Omental fat pad (tissue), 4 donors: ENCODE results near the gene LGALS1. TPM values are rescaled to one million over a fixed set of nuclear protein-coding genes. Genes with fewer than 3 reads are reported as not detected.
A peak's percentile ranks its signal among the peaks of the same experiment; 100 is the strongest.

ENCODE experiments used
- ATAC-seq: fragments of 150-250 bp; one replicate; pipeline ENCODE4 v1.9.1; 2016; ENCODE audit warnings: mild to moderate bottlenecking, moderate library complexity; ENCODE audit not compliant: low FRiP score
- DNase-seq: peaks from one replicate; pipeline ENCODE4 v3.0.0-alpha.2; 2019; ENCODE audit warnings: low spot score
- small RNA-seq: library from RNA; depleted of rRNA; stranded (forward); fragments of <200 nt; gene quantifications from one replicate; pipeline ENCODE3, GENCODE V24; 2016
- total RNA-seq, 4 donors: library from RNA; depleted of rRNA; stranded (reverse); fragments of >200 nt; gene quantifications; one replicate each; pipeline ENCODE4 v1.1.0, GENCODE V29; 2016
- TF ChIP-seq, protein P1 (sequence below), 3 donors: fragments of 450-650 bp; IDR thresholded peaks; one replicate each; pipeline ENCODE4 v1.5.1; 2016 to 2017; ENCODE audit warnings: antibody characterized with exemption in 3 of 3, mild to moderate bottlenecking in 3 of 3, moderate library complexity in 2 of 3

LGALS1 gene
- total RNA-seq, 4 donors from 2014 or later: 1,558 to 2,934 (median 2,167) TPM

DNA sequence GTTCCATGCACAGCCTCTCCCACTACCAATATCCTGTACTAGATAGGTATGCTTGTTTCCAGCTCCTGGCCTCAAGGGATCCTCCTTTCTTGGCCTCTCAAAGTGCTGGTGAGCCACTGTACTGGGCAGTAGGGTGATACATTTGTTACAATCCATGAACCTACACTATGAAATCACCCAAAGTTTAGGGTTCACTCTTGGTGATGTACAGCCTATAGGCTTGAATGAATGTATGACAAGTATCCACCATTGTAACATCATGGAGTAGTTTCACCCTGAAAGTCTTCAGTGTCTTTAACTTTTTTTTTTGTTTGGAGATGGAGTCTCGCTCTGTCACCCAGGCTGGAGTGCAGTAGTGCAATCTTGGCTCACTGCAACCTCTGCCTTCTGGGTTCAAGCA, 53.2 kb downstream of the LGALS1 start:
- TF ChIP-seq, protein P1, sequence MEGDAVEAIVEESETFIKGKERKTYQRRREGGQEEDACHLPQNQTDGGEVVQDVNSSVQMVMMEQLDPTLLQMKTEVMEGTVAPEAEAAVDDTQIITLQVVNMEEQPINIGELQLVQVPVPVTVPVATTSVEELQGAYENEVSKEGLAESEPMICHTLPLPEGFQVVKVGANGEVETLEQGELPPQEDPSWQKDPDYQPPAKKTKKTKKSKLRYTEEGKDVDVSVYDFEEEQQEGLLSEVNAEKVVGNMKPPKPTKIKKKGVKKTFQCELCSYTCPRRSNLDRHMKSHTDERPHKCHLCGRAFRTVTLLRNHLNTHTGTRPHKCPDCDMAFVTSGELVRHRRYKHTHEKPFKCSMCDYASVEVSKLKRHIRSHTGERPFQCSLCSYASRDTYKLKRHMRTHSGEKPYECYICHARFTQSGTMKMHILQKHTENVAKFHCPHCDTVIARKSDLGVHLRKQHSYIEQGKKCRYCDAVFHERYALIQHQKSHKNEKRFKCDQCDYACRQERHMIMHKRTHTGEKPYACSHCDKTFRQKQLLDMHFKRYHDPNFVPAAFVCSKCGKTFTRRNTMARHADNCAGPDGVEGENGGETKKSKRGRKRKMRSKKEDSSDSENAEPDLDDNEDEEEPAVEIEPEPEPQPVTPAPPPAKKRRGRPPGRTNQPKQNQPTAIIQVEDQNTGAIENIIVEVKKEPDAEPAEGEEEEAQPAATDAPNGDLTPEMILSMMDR (IDR thresholded peaks at IDR 0.05): no peak
- DNase-seq (no peak), ATAC-seq (peak; percentile 42)

Small RNA genes lying within 50 kb of the gene (small RNA-seq; reads per million reads assigned to genes)
- not detected for gene RN7SL385P

Other genes starting within 250 kb of the LGALS1 start
- under 1 TPM in 1 of 4 donors, not detected in 3; 0.32 TPM for gene ELFN2, start 248.2 kb upstream of the LGALS1 start, total RNA-seq
- 10 to 100 TPM; 16.0 to 64.2 (median 35.7) TPM for gene MFNG, start 189.3 kb upstream of the LGALS1 start, total RNA-seq
- 10 to 100 TPM in 1 of 4 donors, 1 to 10 TPM in 3; 2.5 to 18.8 (median 4.8) TPM for gene CARD10, start 156.2 kb upstream of the LGALS1 start, total RNA-seq
- 10 to 100 TPM; 33.1 to 63.0 (median 39.2) TPM for gene CDC42EP1, start 115.2 kb upstream of the LGALS1 start, total RNA-seq
- 10 to 100 TPM in 1 of 4 donors, 1 to 10 TPM in 2, not detected in 1; 1.8 to 13.6 (median 3.6) TPM for gene LGALS2, start 95.5 kb upstream of the LGALS1 start, total RNA-seq
- 10 to 100 TPM; 28.7 to 50.7 (median 33.9) TPM for gene GGA1, start 66.8 kb upstream of the LGALS1 start, total RNA-seq
- gene SH3BP1, start 36.0 kb upstream of the LGALS1 start, total RNA-seq: 10 to 100 TPM in 1 of 4 donors, 1 to 10 TPM in 3; 3.6 to 11.5 (median 8.2) TPM
- gene PDXP, start 16.9 kb upstream of the LGALS1 start, total RNA-seq: 1 to 10 TPM; 3.8 to 5.4 (median 4.3) TPM
- gene NOL12, start 10.7 kb downstream of the LGALS1 start, total RNA-seq: 10 to 100 TPM; 16.4 to 34.8 (median 21.4) TPM
- gene TRIOBP, start 21.4 kb downstream of the LGALS1 start, total RNA-seq: 100 to 1,000 TPM in 1 of 4 donors, 10 to 100 TPM in 3; 79.2 to 179 (median 82.8) TPM
- gene GCAT, start 132.3 kb downstream of the LGALS1 start, total RNA-seq: 10 to 100 TPM in 1 of 4 donors, 1 to 10 TPM in 3; 6.5 to 12.0 (median 8.9) TPM
- not detected for gene GALR3, start 147.7 kb downstream of the LGALS1 start, total RNA-seq
- gene ANKRD54, start 168.7 kb downstream of the LGALS1 start, total RNA-seq: 10 to 100 TPM; 21.7 to 43.6 (median 28.6) TPM
- gene EIF3L, start 173.8 kb downstream of the LGALS1 start, total RNA-seq: 100 to 1,000 TPM; 303 to 410 (median 328) TPM
- 10 to 100 TPM; 15.4 to 42.4 (median 20.6) TPM for gene MICALL1, start 230.7 kb downstream of the LGALS1 start, total RNA-seq